K562 (cell line): Measurements from ENCODE around the gene TAS1R3. TPM values are rescaled to one million over a fixed set of nuclear protein-coding genes. Genes with fewer than 3 reads are reported as not detected.

ENCODE experiments used
- AFF4 ChIP-seq: sonication (generic); formaldehyde crosslinking; IDR thresholded peaks from 2 replicates; pipeline ENCODE4 v1.8.0; 2023; ENCODE audit warnings: mild to moderate bottlenecking, missing genetic modification reagents
- COPS2 ChIP-seq: fragments of 450-650 bp; conservative IDR thresholded peaks from 2 replicates; pipeline ENCODE4 v1.6.1; 2016; ENCODE audit warnings: mild to moderate bottlenecking, moderate library complexity
- DDX20 ChIP-seq: fragments of 450-650 bp; IDR thresholded peaks from 2 replicates; pipeline ENCODE4 v1.6.1; 2016; ENCODE audit warnings: missing genetic modification characterization, low read depth, mild to moderate bottlenecking, missing compliant biosample characterization, moderate library complexity
- ERF ChIP-seq: fragments of 450-650 bp; formaldehyde crosslinking; IDR thresholded peaks from 2 replicates; pipeline ENCODE4 v1.4.0; 2020; ENCODE audit warnings: mild to moderate bottlenecking, mixed read lengths
- GATAD2A ChIP-seq: fragments of 450-650 bp; IDR thresholded peaks from 2 replicates; pipeline ENCODE4 v1.6.1; 2017
- HLTF ChIP-seq: fragments of 450-650 bp; IDR thresholded peaks from 2 replicates; pipeline ENCODE4 v1.6.1; 2016
- IFI16 ChIP-seq: fragments of 250-450 bp; sonication (Bioruptor Pico); IDR thresholded peaks from 2 replicates; pipeline ENCODE4 v2.1.2; 2022; ENCODE audit warnings: mild to moderate bottlenecking, inconsistent platforms
- KDM2B ChIP-seq: fragments of 250-450 bp; sonication (Bioruptor Pico); IDR thresholded peaks from 2 replicates; pipeline ENCODE4 v1.8.0; 2021; ENCODE audit warnings: mild to moderate bottlenecking, moderate library complexity
- KDM5B ChIP-seq: fragments of 200-600 bp; sonication (generic); IDR thresholded peaks from 2 replicates; pipeline ENCODE4 v1.6.1; 2012; ENCODE audit warnings: low read depth, mild to moderate bottlenecking, moderate library complexity, low read length, control low read depth, inconsistent platforms; ENCODE audit not compliant: insufficient replicate concordance
- KHSRP ChIP-seq: fragments of 450-650 bp; IDR thresholded peaks from 2 replicates; pipeline ENCODE4 v1.6.1; 2017
- NR1H2 ChIP-seq: sonication (generic); formaldehyde crosslinking; IDR thresholded peaks from 2 replicates; pipeline ENCODE4 v1.4.0; 2020; ENCODE audit warnings: mild to moderate bottlenecking, missing genetic modification reagents
- PHB2 ChIP-seq: fragments of 450-650 bp; IDR thresholded peaks from 2 replicates; pipeline ENCODE4 v1.6.1; 2017; ENCODE audit warnings: low read depth
- POLR2A ChIP-seq: fragments of 450-650 bp; conservative IDR thresholded peaks from 2 replicates; pipeline ENCODE4 v1.6.1; 2016
- POLR2B ChIP-seq: fragments of 450-650 bp; IDR thresholded peaks from 2 replicates; pipeline ENCODE4 v1.6.1; 2018; ENCODE audit warnings: low read depth; ENCODE audit not compliant: partially characterized antibody
- PTTG1 ChIP-seq: fragments of 450-650 bp; IDR thresholded peaks from 2 replicates; pipeline ENCODE4 v1.6.1; 2016; ENCODE audit warnings: low read depth, mild to moderate bottlenecking, missing genetic modification characterization, missing compliant biosample characterization
- RCOR1 ChIP-seq, 2 experiments: IDR thresholded peaks; 2 replicates each; pipeline ENCODE4 v1.6.1; 2012; ENCODE audit warnings: low read depth in 2 of 2, low read length in 2 of 2, borderline replicate concordance in 1 of 2, improper control_type of control experiment in 1 of 2
- SAP30 ChIP-seq: fragments of 200-600 bp; sonication (generic); IDR thresholded peaks from 2 replicates; pipeline ENCODE4 v1.6.1; 2012; ENCODE audit warnings: borderline replicate concordance, low read depth, mild to moderate bottlenecking, moderate library complexity, low read length, control low read depth, inconsistent platforms; ENCODE audit not compliant: insufficient read depth, poor library complexity, severe bottlenecking
- SMARCE1 ChIP-seq: fragments of 450-650 bp; IDR thresholded peaks from 2 replicates; pipeline ENCODE4 v1.7.1; 2016; ENCODE audit warnings: mild to moderate bottlenecking
- SRSF3 ChIP-seq: fragments of 200-400 bp; formaldehyde crosslinking; IDR thresholded peaks from 2 replicates; pipeline ENCODE4 v1.6.1; 2016; ENCODE audit warnings: mild to moderate bottlenecking, low read length, moderate library complexity; ENCODE audit not compliant: insufficient read depth
- ZNF175 ChIP-seq: fragments of 200-800 bp; sonication (Bioruptor generic); IDR thresholded peaks from 2 replicates; pipeline ENCODE4 v1.6.1; 2016; ENCODE audit warnings: low read depth, mild to moderate bottlenecking, missing genetic modification characterization, missing compliant biosample characterization
- ZNF717 ChIP-seq: fragments of 250-450 bp; sonication (Bioruptor Pico); IDR thresholded peaks from 2 replicates; pipeline ENCODE4 v1.5.0; 2021
- polyA plus RNA-seq, 8 experiments: library from polyadenylated mRNA; depleted of rRNA in 4 of 8; stranded (reverse) in 5 of 8; unstranded in 3 of 8; fragments of >200 nt; fragmentation: Nextera tagmentation in 2 of 8; fragmentation: Illumina TruSeq in 1 of 8; extraction: Ambion mirVana in 2 of 8; extraction: Trizol in 1 of 8; gene quantifications; 2 replicates each; pipeline versions ENCODE4 v1.2.1 to v1.2.3, GENCODE V29; 2011 to 2014; ENCODE audit warnings: inconsistent platforms in 1 of 8, missing spikeins in 1 of 8
- total RNA-seq, 7 experiments: library from RNA; depleted of rRNA in 6 of 7; stranded (reverse); fragments of >200 nt in 6 of 7; fragmentation: Illumina TruSeq in 2 of 7; extraction: Trizol in 2 of 7; gene quantifications; 2 replicates each; pipeline versions ENCODE4 v1.2.1 to v1.2.3, GENCODE V29; 2011 to 2021; ENCODE audit warnings: low replicate concordance in 1 of 7
- TF ChIP-seq, protein P1 (sequence below): fragments of 150-350 bp; IDR thresholded peaks from 2 replicates; pipeline ENCODE4 v1.6.1; 2014; ENCODE audit warnings: low read depth, mild to moderate bottlenecking, low read length, borderline replicate concordance
- TF ChIP-seq, protein P2 (sequence below): fragments of 250-450 bp; sonication (Bioruptor Pico); IDR thresholded peaks from 2 replicates; pipeline ENCODE4 v1.8.0; 2022; ENCODE audit warnings: moderate library complexity, mild to moderate bottlenecking, inconsistent platforms

The TAS1R3 gene
- total and polyA plus RNA-seq, 9 of the 15 experiments (the other 6 are each of a cell fraction or from before 2014, with no cell fraction given), result 0.07 to 0.13 TPM; not detected in 7

DNA sequence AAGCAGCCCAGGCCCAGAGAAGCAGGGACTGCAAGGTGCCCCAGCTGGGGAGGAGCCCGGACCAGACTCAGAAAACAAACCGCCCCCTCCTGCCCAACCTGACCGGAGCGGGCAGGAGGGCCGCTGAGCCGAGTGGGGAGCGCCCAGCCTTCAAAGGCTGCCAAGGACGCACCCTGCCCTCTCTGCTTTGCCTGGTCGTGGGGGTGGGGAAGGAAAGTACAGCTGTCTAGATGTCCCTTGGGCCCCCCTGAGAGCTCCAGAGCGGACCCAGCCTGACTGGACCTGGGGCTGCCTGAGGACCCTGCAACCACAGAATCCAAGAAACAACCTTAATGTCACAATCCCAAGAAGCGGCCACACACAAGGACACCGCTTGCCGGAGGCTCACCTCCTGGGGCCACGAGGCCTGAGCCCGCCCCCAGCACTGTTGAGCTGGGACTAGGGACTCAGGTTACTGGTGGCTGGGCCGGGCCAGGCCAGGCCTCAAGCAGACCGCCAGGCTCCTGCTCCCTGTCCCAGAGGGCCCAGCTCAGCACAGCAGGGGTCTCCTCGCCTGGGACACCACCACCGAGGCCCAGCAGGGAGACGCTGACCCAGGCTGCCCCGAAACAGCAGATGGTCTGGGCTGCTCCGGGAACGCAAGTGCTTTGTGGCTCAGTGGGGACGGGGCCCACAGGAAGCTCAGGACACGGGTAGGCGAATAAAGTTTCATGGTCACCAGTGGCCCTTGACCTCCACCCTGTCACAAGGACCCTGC lies 16.8 kb downstream of the TAS1R3 start (continued):
- TF ChIP-seq, protein P1, sequence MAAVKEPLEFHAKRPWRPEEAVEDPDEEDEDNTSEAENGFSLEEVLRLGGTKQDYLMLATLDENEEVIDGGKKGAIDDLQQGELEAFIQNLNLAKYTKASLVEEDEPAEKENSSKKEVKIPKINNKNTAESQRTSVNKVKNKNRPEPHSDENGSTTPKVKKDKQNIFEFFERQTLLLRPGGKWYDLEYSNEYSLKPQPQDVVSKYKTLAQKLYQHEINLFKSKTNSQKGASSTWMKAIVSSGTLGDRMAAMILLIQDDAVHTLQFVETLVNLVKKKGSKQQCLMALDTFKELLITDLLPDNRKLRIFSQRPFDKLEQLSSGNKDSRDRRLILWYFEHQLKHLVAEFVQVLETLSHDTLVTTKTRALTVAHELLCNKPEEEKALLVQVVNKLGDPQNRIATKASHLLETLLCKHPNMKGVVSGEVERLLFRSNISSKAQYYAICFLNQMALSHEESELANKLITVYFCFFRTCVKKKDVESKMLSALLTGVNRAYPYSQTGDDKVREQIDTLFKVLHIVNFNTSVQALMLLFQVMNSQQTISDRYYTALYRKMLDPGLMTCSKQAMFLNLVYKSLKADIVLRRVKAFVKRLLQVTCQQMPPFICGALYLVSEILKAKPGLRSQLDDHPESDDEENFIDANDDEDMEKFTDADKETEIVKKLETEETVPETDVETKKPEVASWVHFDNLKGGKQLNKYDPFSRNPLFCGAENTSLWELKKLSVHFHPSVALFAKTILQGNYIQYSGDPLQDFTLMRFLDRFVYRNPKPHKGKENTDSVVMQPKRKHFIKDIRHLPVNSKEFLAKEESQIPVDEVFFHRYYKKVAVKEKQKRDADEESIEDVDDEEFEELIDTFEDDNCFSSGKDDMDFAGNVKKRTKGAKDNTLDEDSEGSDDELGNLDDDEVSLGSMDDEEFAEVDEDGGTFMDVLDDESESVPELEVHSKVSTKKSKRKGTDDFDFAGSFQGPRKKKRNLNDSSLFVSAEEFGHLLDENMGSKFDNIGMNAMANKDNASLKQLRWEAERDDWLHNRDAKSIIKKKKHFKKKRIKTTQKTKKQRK, result no peak
- TF ChIP-seq DDX20 (no peak), IFI16 (no peak), PHB2 (no peak), ZNF717 (CRISPR knock-in tag) (no peak), NR1H2 (no peak), POLR2A (peak; percentile 50), RCOR1 (IDR thresholded peaks at IDR 0.05; ENCODE audit: borderline replicate concordance in 1 of 2, low read depth in 2 of 2, low read length in 2 of 2) (no peak), AFF4 (CRISPR knock-in tag) (no peak), PTTG1 (tag) (no peak), ERF (CRISPR knock-in tag) (no peak), COPS2 (no peak), GATAD2A (no peak), KHSRP (no peak), SRSF3 (no peak), POLR2B (no peak), SMARCE1 (no peak), KDM2B (no peak), ZNF175 (CRISPR knock-in tag) (no peak), HLTF (no peak), SAP30 (peak; percentile 67), KDM5B (peak; percentile 70)
- TF ChIP-seq, protein P2, sequence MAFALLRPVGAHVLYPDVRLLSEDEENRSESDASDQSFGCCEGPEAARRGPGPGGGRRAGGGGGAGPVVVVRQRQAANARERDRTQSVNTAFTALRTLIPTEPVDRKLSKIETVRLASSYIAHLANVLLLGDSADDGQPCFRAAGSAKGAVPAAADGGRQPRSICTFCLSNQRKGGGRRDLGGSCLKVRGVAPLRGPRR (CRISPR knock-in tag), result no peak
